ENCODE measurements around the gene ZNF821. TPM values are rescaled to one million over a fixed set of nuclear protein-coding genes. Genes with fewer than 3 reads are reported as not detected.

The ZNF821 gene
- total RNA-seq, 1 experiment from 2014 or later = 4.9 TPM

DNA sequence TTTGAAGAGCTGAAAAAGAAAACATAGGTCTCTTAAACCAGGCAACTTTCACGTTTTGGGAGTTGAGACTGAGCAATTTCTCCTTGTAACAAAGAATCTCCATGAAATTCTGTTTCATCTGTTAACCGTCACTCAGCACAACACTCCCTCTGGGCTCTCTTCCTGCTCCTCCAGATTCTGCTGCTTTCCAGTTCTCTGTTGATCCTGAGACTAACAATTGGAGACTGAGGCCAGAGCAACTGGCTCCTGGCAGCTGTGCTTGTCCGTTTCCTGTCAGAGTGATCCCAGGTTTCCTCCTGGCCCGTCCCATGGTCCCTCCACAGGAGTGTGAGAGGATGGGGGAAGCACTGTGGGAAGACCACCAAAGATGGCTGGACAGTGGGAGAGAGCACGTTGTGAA, 43.8 kb upstream of the ZNF821 start (continued):
- TF ChIP-seq EGR1 (IDR thresholded peaks at IDR 0.05; ENCODE audit: low read depth) = no peak
- no peak for TF ChIP-seq EZH2 (IDR thresholded peaks at IDR 0.05)
- TF ChIP-seq ZNF274 (IDR thresholded peaks at IDR 0.05; ENCODE audit: low read depth, low read length) = no peak
- TF ChIP-seq CBX3 (IDR thresholded peaks at IDR 0.05; ENCODE audit: low read depth) = no peak
- TF ChIP-seq, protein P1, sequence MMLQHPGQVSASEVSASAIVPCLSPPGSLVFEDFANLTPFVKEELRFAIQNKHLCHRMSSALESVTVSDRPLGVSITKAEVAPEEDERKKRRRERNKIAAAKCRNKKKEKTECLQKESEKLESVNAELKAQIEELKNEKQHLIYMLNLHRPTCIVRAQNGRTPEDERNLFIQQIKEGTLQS (IDR thresholded peaks at IDR 0.05) = no peak
- no peak for TF ChIP-seq POLR2A (IDR thresholded peaks at IDR 0.05; ENCODE audit: borderline replicate concordance, extremely low read depth, insufficient read depth, insufficient read length)
- TF ChIP-seq YY1 (IDR thresholded peaks at IDR 0.05; ENCODE audit: extremely low read depth, insufficient replicate concordance, low read depth, low read length) = no peak
- TF ChIP-seq SIN3A (IDR thresholded peaks at IDR 0.05; ENCODE audit: low read depth) = no peak
- TF ChIP-seq, protein P2, sequence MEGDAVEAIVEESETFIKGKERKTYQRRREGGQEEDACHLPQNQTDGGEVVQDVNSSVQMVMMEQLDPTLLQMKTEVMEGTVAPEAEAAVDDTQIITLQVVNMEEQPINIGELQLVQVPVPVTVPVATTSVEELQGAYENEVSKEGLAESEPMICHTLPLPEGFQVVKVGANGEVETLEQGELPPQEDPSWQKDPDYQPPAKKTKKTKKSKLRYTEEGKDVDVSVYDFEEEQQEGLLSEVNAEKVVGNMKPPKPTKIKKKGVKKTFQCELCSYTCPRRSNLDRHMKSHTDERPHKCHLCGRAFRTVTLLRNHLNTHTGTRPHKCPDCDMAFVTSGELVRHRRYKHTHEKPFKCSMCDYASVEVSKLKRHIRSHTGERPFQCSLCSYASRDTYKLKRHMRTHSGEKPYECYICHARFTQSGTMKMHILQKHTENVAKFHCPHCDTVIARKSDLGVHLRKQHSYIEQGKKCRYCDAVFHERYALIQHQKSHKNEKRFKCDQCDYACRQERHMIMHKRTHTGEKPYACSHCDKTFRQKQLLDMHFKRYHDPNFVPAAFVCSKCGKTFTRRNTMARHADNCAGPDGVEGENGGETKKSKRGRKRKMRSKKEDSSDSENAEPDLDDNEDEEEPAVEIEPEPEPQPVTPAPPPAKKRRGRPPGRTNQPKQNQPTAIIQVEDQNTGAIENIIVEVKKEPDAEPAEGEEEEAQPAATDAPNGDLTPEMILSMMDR (IDR thresholded peaks at IDR 0.05 in 2 of 3, conservative IDR thresholded peaks at IDR 0.05 in 1 of 3; ENCODE audit: borderline replicate concordance in 1 of 3, insufficient read depth in 1 of 3, low read depth in 2 of 3, low read length in 2 of 3) = no peak
- TF ChIP-seq, protein P3, sequence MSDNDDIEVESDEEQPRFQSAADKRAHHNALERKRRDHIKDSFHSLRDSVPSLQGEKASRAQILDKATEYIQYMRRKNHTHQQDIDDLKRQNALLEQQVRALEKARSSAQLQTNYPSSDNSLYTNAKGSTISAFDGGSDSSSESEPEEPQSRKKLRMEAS (IDR thresholded peaks at IDR 0.05) = no peak
- TF ChIP-seq JUND (IDR thresholded peaks at IDR 0.05) = no peak
- no peak for TF ChIP-seq SRF (IDR thresholded peaks at IDR 0.05; ENCODE audit: low read depth)

DNA sequence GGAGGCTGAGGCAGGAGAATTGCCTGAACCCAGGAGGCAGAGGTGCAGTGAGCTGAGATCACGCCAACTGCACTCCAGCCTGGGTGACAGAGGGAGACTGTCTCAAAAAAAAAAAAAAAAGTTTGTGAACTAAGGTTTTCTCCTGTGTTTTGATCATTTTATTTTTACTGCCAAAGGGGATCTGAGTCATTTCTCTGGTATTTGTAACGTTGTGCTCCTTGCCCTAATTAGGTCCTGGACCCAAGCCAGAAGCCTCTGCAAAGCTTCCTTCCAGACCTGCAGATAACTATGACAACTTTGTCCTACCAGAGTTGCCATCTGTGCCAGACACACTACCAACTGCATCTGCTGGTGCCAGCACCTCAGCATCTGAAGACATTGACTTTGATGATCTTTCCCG, 43.4 kb upstream of the ZNF821 start:
- Histone ChIP-seq H3K4me1 (ENCODE audit: control insufficient read depth in 1 of 2, insufficient read depth in 2 of 2, low read length in 2 of 2) (peaks cover 34 to 41% of the 10 kb centered on the region in 2 experiments), H3K9ac (ENCODE audit: low read length) (no peak overlapping the region; the same call in 1 of the 2 replicates), H3K9me3 (ENCODE audit: control insufficient read depth in 1 of 2, insufficient read depth in 1 of 2, low read depth in 1 of 2, low read length in 2 of 2) (no peaks in the 10 kb centered on the region), H3K4me3 (replicated peaks in 1 of 2; ENCODE audit: low read depth in 1 of 2, low read length in 2 of 2) (no peak overlapping the region), H3K4me2 (ENCODE audit: low read length) (peak overlapping the region; percentile 14), H3K36me3 (ENCODE audit: control insufficient read depth in 1 of 2, insufficient read depth in 2 of 2, low read length in 2 of 2) (peaks cover 42 to 45% of the 10 kb centered on the region in 2 experiments), H3K27me3 (ENCODE audit: insufficient read depth, low read length) (no peaks in the 10 kb centered on the region), H3K27ac (ENCODE audit: low read depth, low read length) (peak overlapping the region; percentile 45; the same call in 1 of the 2 replicates), H2AFZ (ENCODE audit: low read depth, low read length, poor library complexity, severe bottlenecking) (no peak overlapping the region), H4K20me1 (ENCODE audit: insufficient read depth) (peaks cover 14% of the 10 kb centered on the region; the same call in 1 of the 2 replicates), H3K79me2 (ENCODE audit: insufficient read depth, low read length) (peaks cover 48% of the 10 kb centered on the region), H3K9me2 (ENCODE audit: insufficient read depth) (no peaks in the 10 kb centered on the region)
- peak; percentile 71 for ATAC-seq
- intact Hi-C loops (cut with micrococcal nuclease) = no loop called here
- RAD21 ChIA-PET (ENCODE audit: low non-redundant PET in 1 of 2, low total read pairs in 2 of 2, uncharacterized antibody in 2 of 2, unreplicated experiment in 2 of 2) = interaction anchor here in 1 of 2 experiments (0.7 kb wide), 1 partner anchor 1176 kb away, joined by 4 read pairs; no protein-coding TSS in a partner anchor
- TF ChIP-seq SP1 (IDR thresholded peaks at IDR 0.05; ENCODE audit: low read depth) (no peak), FOSL1 (IDR thresholded peaks at IDR 0.05; ENCODE audit: low read depth) (peak; percentile 52), SRF (IDR thresholded peaks at IDR 0.05; ENCODE audit: low read depth) (0 out of 2 replicates have a peak, but pooled peaks have one; percentile 32), YY1 (IDR thresholded peaks at IDR 0.05; ENCODE audit: extremely low read depth, insufficient replicate concordance, low read depth, low read length) (no peak), EZH2 (IDR thresholded peaks at IDR 0.05) (no peak), JUND (IDR thresholded peaks at IDR 0.05) (peak; percentile 51; the same call in 1 of the 2 replicates)
- TF ChIP-seq, protein P2 (IDR thresholded peaks at IDR 0.05 in 2 of 3, conservative IDR thresholded peaks at IDR 0.05 in 1 of 3; ENCODE audit: borderline replicate concordance in 1 of 3, insufficient read depth in 1 of 3, low read depth in 2 of 3, low read length in 2 of 3) = no peak
- POLR2A ChIA-PET = no interaction called here
- peak; percentile 42 for DNase-seq (ENCODE audit: low read depth, low spot score)
- CTCF ChIA-PET = interaction anchor here (0.8 kb wide), 1 partner anchor 146 kb away, joined by 4 read pairs; no protein-coding TSS in a partner anchor
- BruUV-seq (replicated peaks) = no TSS peak
